Fibroblast of pulmonary artery (primary cell): Measurements from ENCODE around the gene UBE4B.
"Not testable (repeated sequence)": the region's sequence is repeated elsewhere in the genome, so short reads cannot be mapped to it uniquely, and the experiment has no call there.

Experiments
- DNase-seq: peaks from one replicate; pipeline ENCODE4 v3.0.0-alpha.2; 2010; ENCODE audit warnings: low read depth
- H3K4me3 ChIP-seq: replicated peaks from 2 replicates; pipeline ENCODE4 v1.5.1; 2011; ENCODE audit warnings: low read depth, mild to moderate bottlenecking, control low read depth, low read length, moderate library complexity
- CTCF ChIP-seq: IDR thresholded peaks from 2 replicates; pipeline ENCODE4 v1.5.1; 2011; ENCODE audit warnings: mild to moderate bottlenecking, control low read depth, low read length, inconsistent platforms; ENCODE audit errors: missing control alignments

Gene UBE4B

GRCh38 chr1:10213186-10213705, 180.5 kb downstream of the UBE4B start:
- no peak overlapping the region for H3K4me3 ChIP-seq
- no peak for DNase-seq

DNA sequence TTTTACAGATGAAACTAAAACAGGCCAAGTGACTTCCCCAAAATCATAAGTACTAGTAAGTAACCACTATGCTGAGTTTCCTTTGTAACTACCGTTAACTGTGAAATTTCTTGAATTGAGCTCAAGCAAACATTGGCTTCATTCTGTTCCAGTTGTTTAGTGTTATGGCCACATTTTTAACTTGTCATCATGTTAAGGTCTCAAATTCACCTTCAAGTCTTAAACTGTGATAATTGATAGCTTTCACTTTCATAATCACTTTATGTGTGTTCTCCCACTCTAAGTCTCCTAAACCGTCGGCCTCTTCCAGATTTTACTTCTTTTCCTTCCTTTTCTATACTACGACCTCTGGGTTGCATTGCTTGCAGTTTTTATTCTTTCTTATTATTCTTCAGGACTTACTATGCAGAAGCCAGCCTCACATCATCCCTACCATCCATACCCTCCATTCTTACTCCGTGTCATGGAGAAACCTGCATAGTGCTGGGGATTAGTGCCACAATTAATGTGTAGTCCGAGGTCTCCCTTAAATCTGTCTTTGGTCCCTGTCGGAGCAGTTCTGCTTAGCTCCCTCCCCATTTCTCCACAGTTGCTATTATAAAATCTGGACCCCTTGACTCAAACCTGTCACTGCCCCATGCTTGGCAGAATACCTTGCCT, 183.5 kb downstream of the UBE4B start:
- TF ChIP-seq CTCF: no peak
- H3K4me3 ChIP-seq: no peak overlapping the region
- no peak for DNase-seq

More at GRCh38 chr1:10213186-10213705, 180.5 kb downstream of the UBE4B start:
- no peak for TF ChIP-seq CTCF

DNA sequence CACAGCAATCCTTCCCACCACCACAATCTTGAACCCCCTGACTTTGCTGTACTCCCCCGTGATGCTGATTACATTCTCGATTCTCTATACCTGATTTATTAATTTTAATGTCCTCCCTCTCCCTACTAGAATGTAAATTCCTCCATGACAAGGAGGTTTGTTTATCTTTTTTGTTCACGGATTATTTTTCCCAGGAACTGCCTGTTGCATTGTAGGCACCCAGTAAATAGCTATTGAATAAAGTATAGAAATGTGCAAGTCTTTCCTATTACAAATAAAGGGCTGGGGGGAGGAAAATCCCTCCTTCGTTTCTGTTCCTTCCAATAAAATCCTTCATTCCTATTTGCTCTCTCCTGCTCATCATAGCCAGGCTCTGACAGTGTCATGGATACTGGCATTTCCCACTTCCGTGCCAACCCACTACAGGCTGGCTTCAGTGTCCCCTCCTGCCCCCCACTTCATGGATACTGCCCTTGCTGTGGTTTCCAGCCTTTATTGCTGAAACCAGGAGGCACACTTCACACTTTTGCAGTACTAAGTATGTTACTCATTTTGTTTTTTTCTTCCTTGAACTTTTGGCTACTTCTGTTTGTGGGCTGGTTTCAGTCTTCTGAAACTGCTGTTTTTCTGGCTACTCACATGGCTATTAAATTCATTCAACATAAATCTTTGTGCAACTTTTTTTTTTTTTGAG, 185.1 kb downstream of the UBE4B start:
- H3K4me3 ChIP-seq: no peak overlapping the region
- DNase-seq: peak; percentile 21
- TF ChIP-seq CTCF: no peak

DNA sequence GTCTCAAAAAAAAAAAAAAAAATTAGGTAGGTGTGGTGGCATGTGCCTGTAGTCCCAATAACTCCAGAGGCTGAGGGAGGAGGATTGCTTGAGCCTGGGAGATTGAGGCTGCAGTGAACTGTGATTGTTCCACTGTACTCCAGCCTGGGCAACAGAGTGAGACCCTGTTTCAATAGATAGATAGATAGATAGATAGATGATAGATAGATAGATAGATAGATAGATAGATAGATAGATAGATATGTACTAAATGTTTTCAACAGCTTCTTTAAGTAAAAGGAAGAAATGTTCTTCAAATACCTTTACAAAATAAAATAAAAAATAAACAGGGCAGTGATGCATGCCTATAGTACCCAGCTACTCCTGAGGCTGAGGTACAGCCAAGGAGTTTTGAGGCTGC, 187.4 kb downstream of the UBE4B start:
- DNase-seq: no peak
- H3K4me3 ChIP-seq: no peak overlapping the region
- no peak for TF ChIP-seq CTCF

GRCh38 chr1:10220657-10221056, 187.9 kb downstream of the UBE4B start:
- not testable (repeated sequence) for DNase-seq, H3K4me3 ChIP-seq

GRCh38 chr1:10225573-10225972, 192.8 kb downstream of the UBE4B start:
- H3K4me3 ChIP-seq: no peak overlapping the region
- TF ChIP-seq CTCF: no peak
- DNase-seq: no peak

GRCh38 chr1:10228528-10228927, 195.8 kb downstream of the UBE4B start:
- peak; percentile 36 for DNase-seq
- no peak for TF ChIP-seq CTCF
- no peak overlapping the region for H3K4me3 ChIP-seq
